Measurements from ENCODE around the gene SMAD4.
"Not testable (repeated sequence)": the region's sequence is repeated elsewhere in the genome, so short reads cannot be mapped to it uniquely, and the experiment has no call there.

The SMAD4 gene

DNA sequence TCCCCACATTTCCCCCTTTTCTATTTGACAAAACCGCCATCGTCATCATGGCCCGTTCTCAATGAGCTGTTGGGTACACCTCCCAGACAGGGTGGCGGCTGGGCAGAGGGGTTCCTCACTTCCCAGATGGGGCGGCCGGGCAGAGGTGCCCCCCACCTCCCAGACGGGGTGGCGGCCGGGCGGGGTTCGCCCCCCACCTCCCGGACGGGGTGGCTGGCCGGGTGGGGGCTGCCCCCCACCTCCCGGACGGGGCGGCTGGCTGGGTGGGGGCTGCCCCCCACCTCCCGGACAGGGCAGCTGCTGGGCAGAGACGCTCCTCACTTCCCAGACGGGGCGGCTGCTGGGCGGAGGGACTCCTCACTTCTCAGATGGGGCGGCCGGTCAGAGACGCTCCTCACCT lies 87.0 kb downstream of the SMAD4 start:
- not testable (repeated sequence) for DNase-seq

DNA sequence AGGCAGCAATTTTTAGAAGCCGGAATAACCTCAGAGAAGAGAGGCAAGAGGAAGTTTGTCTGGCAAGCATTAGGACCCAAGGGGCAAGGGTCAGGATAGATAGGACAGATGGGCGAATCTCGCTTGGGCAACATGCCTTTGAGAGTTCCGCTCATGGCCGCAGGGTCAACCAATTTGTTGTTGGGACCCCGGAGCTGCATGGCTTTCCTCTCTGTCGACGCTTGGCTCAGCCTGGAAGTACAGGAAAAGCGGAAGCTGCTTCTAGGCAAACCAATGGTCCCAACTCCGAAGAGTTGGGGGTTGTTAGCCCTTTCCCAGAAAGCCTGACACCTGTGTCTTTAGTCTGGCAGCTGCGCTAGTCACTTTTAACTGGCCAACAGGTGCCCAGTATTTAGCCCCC lies 89.5 kb downstream of the SMAD4 start:
- not testable (repeated sequence) for DNase-seq

DNA sequence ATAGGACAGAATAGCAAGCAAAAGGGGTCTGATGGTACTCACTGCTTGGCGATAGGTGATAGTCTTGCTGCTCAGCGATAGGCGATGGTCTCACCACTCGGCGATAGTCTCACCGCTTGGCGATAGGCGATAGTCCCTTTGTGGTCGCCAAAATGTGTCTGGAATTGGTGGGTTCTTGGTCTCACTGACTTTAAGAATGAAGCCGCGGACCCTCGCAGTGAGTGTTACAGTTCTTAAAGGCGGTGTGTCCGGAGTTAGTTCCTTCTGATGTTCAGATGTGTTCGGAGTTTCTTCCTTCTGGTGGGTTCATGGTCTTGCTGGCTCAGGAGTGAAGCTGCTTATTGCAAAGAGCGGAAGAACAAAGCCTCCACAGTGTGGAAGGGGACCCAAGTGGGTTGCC lies 90.0 kb downstream of the SMAD4 start:
- DNase-seq = not testable (repeated sequence)

DNA sequence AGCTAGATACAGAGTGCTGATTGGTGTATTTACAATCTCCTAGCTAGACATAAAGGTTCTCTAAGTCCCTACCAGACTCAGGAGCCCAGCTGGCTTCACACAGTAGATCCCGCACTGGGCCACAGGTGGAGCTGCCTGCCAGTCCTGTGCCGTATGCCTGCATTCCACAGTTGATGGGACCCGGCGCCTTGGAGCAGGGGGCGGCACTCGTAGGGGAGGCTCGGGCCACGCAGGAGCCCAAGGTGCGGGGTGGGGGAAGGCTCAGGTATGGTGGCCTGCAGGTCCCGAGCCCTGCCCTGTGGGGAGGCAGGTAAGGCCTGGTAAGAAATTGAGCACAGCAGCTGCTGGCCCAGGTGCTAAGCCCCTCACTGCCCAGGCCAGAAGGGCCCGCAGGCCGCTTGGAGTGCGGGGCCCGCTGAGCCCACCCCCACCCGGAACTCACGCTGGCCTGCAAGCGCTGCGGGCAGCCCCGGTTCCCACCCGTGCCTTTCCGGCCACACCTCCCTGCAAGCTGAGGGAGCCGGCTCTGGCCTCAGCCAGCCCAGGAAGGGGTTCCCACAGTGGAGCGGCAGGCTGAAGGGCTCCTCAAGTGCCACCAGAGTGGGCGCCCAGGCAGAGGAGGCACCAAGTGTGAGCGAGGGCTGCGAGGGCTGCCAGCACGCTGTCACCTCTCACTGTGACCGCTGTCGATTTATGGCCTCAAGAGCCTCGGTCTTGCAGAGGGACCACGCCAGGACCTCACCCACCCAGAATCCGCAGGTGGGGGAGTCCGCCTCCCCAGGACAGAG lies 91.0 kb downstream of the SMAD4 start:
- DNase-seq = no peak

DNA sequence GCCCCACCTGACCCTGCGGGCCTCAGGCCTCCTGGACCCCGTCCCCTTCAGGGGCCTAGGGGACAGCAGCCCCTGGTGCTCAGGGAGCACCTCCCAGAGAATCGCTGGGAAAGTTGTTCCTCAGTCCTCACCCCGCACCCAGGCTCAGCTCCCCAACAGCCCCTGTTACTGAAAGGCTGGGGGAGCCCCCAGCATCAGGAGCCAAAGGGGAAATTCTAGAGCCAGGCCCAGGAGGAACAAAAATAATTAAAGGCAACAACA lies 91.5 kb downstream of the SMAD4 start:
- no peak for DNase-seq

DNA sequence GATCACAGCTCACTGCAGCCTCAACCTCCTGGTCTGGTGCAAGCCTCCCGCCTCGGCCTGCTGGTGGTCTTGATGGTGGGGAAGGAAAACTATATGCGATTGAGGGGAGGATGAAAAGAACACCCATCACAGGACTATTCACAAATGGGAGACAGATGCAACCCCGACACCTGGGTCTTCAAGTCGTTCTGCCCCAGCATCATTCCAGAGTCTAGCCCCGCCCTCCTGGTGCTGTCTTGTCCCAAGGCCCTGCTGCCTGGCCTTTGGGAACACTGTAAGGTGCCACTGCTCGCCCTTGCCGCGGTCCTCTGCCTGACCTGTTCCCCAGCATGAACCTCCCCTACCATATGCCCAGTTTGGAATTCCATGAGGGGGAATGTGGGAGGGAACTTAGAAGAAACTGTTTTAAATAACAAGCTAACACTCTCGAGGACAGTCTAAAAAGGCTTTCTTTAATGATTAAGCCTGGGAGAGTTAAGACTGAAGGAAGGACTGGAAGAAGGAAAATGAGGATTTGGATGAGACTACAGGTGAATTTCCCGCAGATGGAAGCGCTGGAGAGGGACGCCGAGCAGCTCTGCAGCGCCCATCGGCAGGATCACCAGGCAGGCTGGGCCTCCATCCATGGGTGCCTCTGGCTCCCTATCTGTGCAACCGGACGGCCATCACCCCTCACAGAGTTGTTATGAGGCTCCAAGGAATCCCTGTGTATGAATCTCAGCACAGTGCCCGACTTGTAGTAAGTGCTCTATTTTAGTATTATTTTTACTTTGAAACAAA lies 92.4 kb downstream of the SMAD4 start:
- no peak for DNase-seq

DNA sequence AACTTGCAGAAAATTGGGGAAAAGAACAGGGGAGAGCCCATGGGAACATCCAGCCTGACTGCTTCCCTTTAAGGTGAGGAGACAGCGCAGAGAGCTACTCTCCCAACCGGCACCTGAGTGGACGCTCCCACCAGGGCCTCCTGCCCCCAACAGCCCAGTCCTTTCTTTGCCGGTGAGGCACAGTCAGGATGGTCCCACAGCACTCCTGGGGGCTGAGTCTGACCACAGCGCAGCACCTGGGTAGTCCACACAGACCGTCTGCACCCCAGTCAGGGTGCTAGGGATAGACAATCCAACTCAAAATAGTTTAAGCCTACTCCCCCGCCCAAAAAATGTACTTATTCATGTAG lies 93.0 kb downstream of the SMAD4 start:
- DNase-seq = no peak

DNA sequence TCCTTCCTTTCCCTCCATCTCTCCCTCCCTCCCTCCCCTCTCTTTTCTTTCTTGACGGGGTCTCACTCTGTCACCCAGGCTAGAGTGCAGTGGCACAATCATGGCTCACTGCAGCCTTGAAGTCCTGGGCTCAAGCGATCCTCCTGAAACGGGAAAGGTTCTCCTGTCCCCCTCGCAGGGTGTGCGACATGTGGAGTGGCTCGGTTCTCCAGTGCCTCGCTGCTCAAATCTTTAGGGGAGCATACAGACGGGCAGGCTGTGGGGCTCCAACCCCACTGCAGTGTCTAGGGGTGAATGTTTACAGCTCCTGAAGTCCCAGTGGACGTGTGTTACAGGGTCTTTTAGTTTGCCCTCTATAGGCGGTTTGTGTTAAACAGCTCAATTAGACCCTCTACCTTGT lies 93.5 kb downstream of the SMAD4 start:
- no peak for DNase-seq

DNA sequence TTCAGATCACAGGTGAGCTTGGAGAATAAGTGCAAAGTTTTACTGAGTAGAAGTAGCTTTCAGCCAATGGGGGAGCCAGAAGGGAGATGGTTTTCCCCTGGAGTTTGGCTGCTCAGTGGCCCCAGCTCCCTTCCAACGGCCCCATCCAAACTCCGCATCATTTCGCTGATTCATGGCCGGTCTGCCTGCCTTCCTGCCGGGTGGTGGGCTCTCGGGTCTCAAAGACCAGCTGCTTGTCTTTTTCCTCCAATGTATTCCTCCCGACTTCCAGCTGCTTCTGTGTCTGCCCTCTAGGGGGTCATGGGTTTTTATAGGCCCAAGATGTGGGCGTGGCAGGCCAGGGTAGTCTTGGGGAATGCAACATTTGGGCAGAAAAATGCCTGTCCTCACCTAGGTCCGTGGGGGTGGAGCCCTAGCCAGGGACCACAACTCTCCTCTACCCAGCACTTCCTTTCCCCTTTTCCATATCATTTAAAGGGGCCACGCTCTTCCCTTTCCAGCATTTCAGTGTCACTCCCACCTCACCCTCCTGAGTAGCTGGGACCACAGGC lies 94.0 kb downstream of the SMAD4 start:
- no peak for DNase-seq

DNA sequence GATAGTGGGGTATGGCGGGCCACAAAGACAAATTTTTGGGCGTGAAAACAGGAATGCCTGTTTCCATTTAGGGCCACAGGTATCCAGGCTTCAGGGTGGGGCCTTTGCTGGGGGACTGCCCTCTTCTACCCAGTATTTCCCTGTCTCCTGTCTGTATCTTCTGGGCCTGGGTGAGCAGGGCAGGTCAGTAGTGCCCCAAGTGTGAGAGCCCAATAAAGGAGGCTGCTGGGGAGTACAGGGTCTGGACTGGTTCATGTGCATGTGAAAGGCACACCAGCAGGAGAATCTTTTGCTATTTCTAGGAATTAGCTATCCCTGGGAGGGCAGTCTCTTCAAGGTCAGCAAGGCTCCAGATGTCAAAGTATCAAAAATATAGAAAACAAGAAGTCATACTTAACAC lies 96.0 kb downstream of the SMAD4 start:
- DNase-seq = no peak

DNA sequence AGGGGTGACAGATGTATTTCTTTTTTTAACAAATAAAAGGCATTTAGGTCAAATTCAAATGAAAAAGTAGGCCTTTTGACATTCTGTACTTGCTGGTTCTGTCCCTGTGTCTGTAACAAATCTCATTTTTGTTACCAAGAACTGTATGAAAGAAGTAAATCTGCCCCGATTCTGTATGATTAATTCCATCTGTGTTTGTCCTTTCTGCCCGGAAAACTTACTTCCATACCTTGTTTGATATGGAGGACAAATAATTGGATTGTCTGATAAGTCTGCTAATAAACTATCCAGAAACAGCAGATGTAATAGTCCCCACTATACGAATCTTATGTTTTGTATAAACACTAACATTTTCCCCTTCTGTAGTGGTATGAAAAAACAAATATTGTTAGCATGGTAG lies 97.7 kb downstream of the SMAD4 start:
- no peak for DNase-seq

DNA sequence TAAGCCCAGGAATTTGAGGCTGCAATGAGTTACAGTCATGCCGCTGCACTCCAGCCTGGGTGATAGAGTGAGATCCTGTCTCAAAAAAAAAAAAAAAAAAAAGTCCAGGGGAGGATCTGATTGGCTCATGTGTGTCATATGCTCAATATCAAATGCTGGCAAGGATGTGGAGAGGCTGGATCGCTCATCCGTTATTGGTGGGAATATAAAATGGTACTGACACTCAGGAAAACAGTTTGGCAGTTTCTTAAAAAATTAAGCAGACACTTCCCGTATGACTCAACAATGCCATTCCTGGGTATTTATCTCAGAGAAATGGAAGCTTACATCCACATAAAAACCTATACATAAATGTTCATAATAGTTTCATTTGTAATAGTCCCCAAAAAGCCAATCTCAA lies 98.5 kb downstream of the SMAD4 start:
- no peak for DNase-seq

DNA sequence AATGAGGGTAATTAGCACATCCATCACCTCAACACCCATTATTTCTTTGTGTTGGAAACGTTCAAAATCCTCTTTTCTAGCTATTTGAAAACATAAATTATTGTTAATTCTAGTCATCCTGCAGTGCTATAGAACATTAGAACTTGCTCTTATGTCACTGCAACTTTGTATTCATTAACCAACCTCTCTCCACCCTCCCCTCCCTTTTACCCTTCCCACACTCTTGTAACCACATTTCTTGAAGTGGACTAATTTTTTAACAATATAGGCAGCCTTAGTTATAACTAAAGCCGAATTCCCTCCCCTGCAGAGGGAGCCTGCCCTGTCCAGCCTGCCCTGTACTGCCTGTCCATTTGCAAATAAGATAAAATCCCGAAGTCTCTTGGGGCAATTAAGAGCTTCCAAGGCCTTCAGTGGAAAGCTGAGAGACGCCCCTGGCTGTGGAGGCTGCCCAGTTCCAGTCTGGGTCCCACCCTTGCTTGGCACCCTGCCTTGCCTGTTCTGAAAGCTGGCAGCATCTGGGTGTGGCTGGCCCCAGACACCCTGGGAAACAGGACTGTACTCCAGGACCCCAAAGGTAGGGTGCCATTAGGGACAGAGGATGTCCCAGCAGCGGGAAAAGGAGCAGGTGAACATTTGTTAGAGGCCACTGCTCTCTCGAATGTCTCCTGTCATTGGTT lies 102.4 kb downstream of the SMAD4 start:
- no peak for DNase-seq

DNA sequence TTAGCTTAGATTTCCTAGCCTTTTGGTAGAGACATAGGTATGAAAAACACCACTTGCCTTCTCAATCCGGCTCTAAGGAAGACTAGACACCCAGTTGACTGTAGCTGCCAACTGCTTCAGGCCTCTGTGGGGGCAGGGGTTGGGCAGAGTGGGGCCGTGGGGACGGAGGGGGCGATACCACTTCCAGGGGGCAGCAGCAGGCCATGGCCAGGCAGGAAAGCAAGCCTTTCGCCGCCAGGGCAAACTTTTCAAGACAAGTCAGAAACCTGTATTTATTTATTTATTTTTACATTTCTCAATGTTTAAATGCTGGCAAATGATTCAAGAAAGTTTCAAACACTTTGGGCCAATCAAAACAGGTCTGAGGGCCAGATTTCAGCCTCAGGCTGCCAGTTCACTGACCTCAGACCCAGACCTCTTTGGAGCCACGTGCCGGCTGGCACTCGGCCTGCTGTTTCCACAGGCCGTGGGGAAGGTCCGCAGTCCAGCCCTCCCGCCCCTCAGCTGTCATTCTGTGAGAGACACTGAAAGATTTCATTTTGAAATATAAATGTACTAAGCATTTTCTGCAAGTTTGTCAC lies 103.7 kb downstream of the SMAD4 start:
- DNase-seq = no peak
